K562 (cell line): ENCODE data around the gene PRM3. TPM values are rescaled to one million over a fixed set of nuclear protein-coding genes. Genes with fewer than 3 reads are reported as not detected.
A peak's percentile ranks its signal among the peaks of the same experiment; 100 is the strongest.

Experiments used
- ATAC-seq: fragments of 200-7000 bp; cut with Tn5 transposase; 3 replicates; pipeline ENCODE4 v1.9.1; 2020; ENCODE audit warnings: moderate library complexity
- BruUV-seq: library from RNA; stranded (reverse); fragments of 400-500 nt; replicated peaks from 2 replicates; lab custom pipeline; 2021; lab: Mats Ljungman, UMichigan
- CTCF ChIA-PET: fragments of 300-600 bp; formaldehyde crosslinking; extraction: SDS; loops from one replicate; lab custom pipeline; 2021; ENCODE audit warnings: low intra/inter-chr PET ratio; lab: Yijun Ruan, JAX
- POLR2A ChIA-PET: fragments of 300-600, 350-650 bp; sonication (Branson Sonifier 250); formaldehyde crosslinking; extraction: SDS; loops from one replicate; lab custom pipeline; 2021; ENCODE audit warnings: antibody characterized with exemption, inconsistent platforms; lab: Yijun Ruan, JAX
- DNase-seq, 4 experiments: peaks; one replicate each; pipeline versions ENCODE4 v3.0.0 to v3.0.0-alpha.2; 2011 to 2018; ENCODE audit warnings: low spot score in 3 of 4, mixed read lengths in 3 of 4; ENCODE audit errors: extremely low read depth in 1 of 4
- FAIRE-seq: peaks from 2 replicates; lab custom pipeline; 2011; peaks lifted over from hg19 to GRCh38; lab: Jason Lieb, UNC
- H2AFZ ChIP-seq: 2 replicates; pipeline ENCODE4 v1.6.0; 2011; ENCODE audit warnings: low read depth, low read length, control low read depth, inconsistent platforms
- H3K27ac ChIP-seq: fragments of 200-600 bp; 3 replicates; pipeline ENCODE4 v1.8.0; 2011; ENCODE audit warnings: low read depth, mild to moderate bottlenecking, control low read depth, inconsistent platforms, low read length, moderate library complexity, mixed read lengths; ENCODE audit errors: extremely low read depth
- H3K27me3 ChIP-seq, 2 experiments: fragments of 300-600 bp in 1 of 2; 2 replicates in 1 of 2; 3 replicates in 1 of 2; pipeline versions ENCODE4 v1.6.0 to v1.8.0; 2011; ENCODE audit warnings: inconsistent platforms in 2 of 2, low read length in 2 of 2, mild to moderate bottlenecking in 1 of 2, mixed read lengths in 1 of 2, moderate library complexity in 1 of 2; ENCODE audit not compliant: control insufficient read depth in 2 of 2, insufficient read depth in 2 of 2
- H3K36me3 ChIP-seq: fragments of 300-600 bp; 3 replicates; pipeline ENCODE4 v1.8.0; 2011; ENCODE audit warnings: mild to moderate bottlenecking, low read length, inconsistent platforms; ENCODE audit not compliant: control insufficient read depth, insufficient read depth
- H3K4me1 ChIP-seq, 2 experiments: fragments of 200-600 bp in 1 of 2; replicated peaks in 1 of 2; 2 replicates in 1 of 2; 3 replicates in 1 of 2; pipeline versions ENCODE4 v1.5.1 to v1.8.0; 2011; ENCODE audit warnings: inconsistent platforms in 2 of 2, low read length in 2 of 2, mild to moderate bottlenecking in 1 of 2, mixed read lengths in 1 of 2, moderate library complexity in 1 of 2; ENCODE audit not compliant: control insufficient read depth in 2 of 2, insufficient read depth in 2 of 2
- H3K4me2 ChIP-seq: 2 replicates; pipeline ENCODE4 v1.6.1; 2011; ENCODE audit warnings: low read length, control low read depth, inconsistent platforms, mixed read lengths; ENCODE audit not compliant: insufficient read depth
- H3K4me3 ChIP-seq: fragments of 200-600 bp; sonication (generic), shearing (Covaris generic); 2 replicates; pipeline ENCODE4 v1.5.1; 2016; ENCODE audit warnings: control low read depth, inconsistent platforms
- H3K79me2 ChIP-seq: fragments of 200-600 bp; 3 replicates; pipeline ENCODE4 v1.8.0; 2011; ENCODE audit warnings: low read length, inconsistent platforms; ENCODE audit not compliant: control insufficient read depth, insufficient read depth
- H3K9ac ChIP-seq, 2 experiments: 2 replicates each; pipeline versions ENCODE4 v1.6.0 to v1.6.1; 2011; ENCODE audit warnings: low read depth in 2 of 2, low read length in 2 of 2, control low read depth in 1 of 2, inconsistent platforms in 1 of 2, mild to moderate bottlenecking in 1 of 2, mixed read lengths in 1 of 2; ENCODE audit not compliant: insufficient read depth in 1 of 2
- H3K9me1 ChIP-seq: one replicate; pipeline ENCODE4 v1.6.0; 2011; ENCODE audit warnings: inconsistent platforms, mild to moderate bottlenecking, low read length, moderate library complexity; ENCODE audit not compliant: control insufficient read depth, insufficient read depth
- H3K9me3 ChIP-seq: replicated peaks from 2 replicates; pipeline ENCODE4 v1.5.1; 2011; ENCODE audit warnings: low read depth, low read length, inconsistent platforms; ENCODE audit not compliant: control insufficient read depth, insufficient read depth
- H4K20me1 ChIP-seq: replicated peaks from 2 replicates; pipeline ENCODE4 v1.6.1; 2011; ENCODE audit warnings: low read length, inconsistent platforms, mixed read lengths; ENCODE audit not compliant: control insufficient read depth, insufficient read depth
- ARNT ChIP-seq, 2 experiments: fragments of 450-650 bp; IDR thresholded peaks; 2 replicates each; pipeline ENCODE4 v1.6.1; 2016; ENCODE audit warnings: mild to moderate bottlenecking in 1 of 2
- CEBPB ChIP-seq: fragments of 450-650 bp; IDR thresholded peaks from 2 replicates; pipeline ENCODE4 v1.6.1; 2016; ENCODE audit warnings: missing genetic modification characterization, missing compliant biosample characterization
- CEBPG ChIP-seq, 3 experiments: fragments of 200-800 bp in 1 of 3; sonication (Bioruptor generic) in 1 of 3; sonication (generic) in 1 of 3; formaldehyde crosslinking in 1 of 3; IDR thresholded peaks in 2 of 3; conservative IDR thresholded peaks in 1 of 3; 2 replicates each; pipeline versions ENCODE4 v1.6.1 to v1.8.0; 2016 to 2022; ENCODE audit warnings: missing compliant biosample characterization in 2 of 3, missing genetic modification characterization in 2 of 3, mild to moderate bottlenecking in 1 of 3, missing genetic modification reagents in 1 of 3
- ELF4 ChIP-seq: fragments of 450-650 bp; formaldehyde crosslinking; IDR thresholded peaks from 2 replicates; pipeline ENCODE4 v1.4.0; 2022; ENCODE audit warnings: missing genetic modification characterization
- RBM25 ChIP-seq: fragments of 200-400 bp; formaldehyde crosslinking; IDR thresholded peaks from 2 replicates; pipeline ENCODE4 v1.6.1; 2018; ENCODE audit warnings: low read length, low read depth, moderate library complexity; ENCODE audit not compliant: severe bottlenecking
- ZNF146 ChIP-seq: IDR thresholded peaks from one replicate; pipeline ENCODE4 v1.6.1; 2018; ENCODE audit warnings: missing compliant biosample characterization; ENCODE audit not compliant: unreplicated experiment
- WGBS: fragments of 100-300 bp; shearing (Covaris generic); methylation state at CpG from one replicate; pipeline ENCODE4 v1.1.6; 2016; ENCODE audit warnings: low coverage, mixed read lengths; ENCODE audit not compliant: insufficient coverage; ENCODE audit errors: missing lambda C conversion rate; 5-methylcytosine and 5-hydroxymethylcytosine counted together
- in situ Hi-C: fragments of 300-500 bp; cut with MboI; formaldehyde crosslinking; loops from 4 replicates; pipeline ENCODE4 v1.15.0; 2018; ENCODE audit warnings: inconsistent platforms, mixed read lengths
- intact Hi-C: fragments of 100-400 bp; cut with micrococcal nuclease; formaldehyde crosslinking; loops from 2 replicates; pipeline ENCODE4 v1.14.2; 2022
- polyA plus RNA-seq, 8 experiments: library from polyadenylated mRNA; depleted of rRNA in 4 of 8; stranded (reverse) in 5 of 8; unstranded in 3 of 8; fragments of >200 nt; fragmentation: Nextera tagmentation in 2 of 8; fragmentation: Illumina TruSeq in 1 of 8; extraction: Ambion mirVana in 2 of 8; extraction: Trizol in 1 of 8; gene quantifications; 2 replicates each; pipeline versions ENCODE4 v1.2.1 to v1.2.3, GENCODE V29; 2011 to 2014; ENCODE audit warnings: inconsistent platforms in 1 of 8, missing spikeins in 1 of 8
- total RNA-seq, 7 experiments: library from RNA; depleted of rRNA in 6 of 7; stranded (reverse); fragments of >200 nt in 6 of 7; fragmentation: Illumina TruSeq in 2 of 7; extraction: Trizol in 2 of 7; gene quantifications; 2 replicates each; pipeline versions ENCODE4 v1.2.1 to v1.2.3, GENCODE V29; 2011 to 2021; ENCODE audit warnings: low replicate concordance in 1 of 7
- TF ChIP-seq, protein P1 (sequence below), 2 experiments: fragments of 450-650 bp; IDR thresholded peaks; 2 replicates each; pipeline ENCODE4 v1.6.1; 2018; ENCODE audit warnings: mild to moderate bottlenecking in 2 of 2, low read depth in 1 of 2; ENCODE audit not compliant: partially characterized antibody in 2 of 2

The PRM3 gene
- total and polyA plus RNA-seq, 9 of the 15 experiments (the other 6 are each of a cell fraction or from before 2014, with no cell fraction given), result not detected

DNA sequence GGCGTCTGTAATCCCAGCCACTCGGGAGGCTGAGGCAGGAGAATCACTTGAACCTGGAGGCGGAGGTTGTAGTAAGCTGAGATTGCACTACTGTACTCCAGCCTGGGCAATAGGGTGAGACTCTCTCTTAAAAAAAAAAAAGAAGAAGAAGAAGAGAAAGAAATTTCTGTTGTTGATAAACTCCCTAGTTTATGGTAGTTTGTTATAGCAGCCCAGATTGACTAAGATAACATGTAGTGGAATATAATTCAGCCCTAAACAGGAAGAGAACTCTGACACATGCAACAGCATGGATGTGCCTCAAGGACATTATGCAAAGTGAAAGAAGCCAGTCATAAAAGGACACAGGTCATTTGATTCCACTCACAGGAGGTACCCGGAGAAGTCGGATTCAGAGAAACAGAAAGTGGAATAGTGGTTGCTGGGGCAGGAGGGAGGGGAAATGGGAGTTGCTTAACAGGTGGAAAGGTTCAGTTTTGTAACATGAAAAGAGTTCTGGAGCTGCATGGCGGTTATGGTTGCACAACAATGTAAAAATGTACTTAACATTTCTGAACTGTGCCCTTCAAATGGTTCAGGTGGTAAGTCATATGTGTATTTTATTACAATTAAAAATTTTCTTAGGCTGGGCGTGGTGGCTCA is 33.7 kb upstream of the PRM3 start:
- FAIRE-seq, result no peak
- H3K4me1 ChIP-seq, result peaks cover 3 to 15% of the 10 kb centered on the region in 2 experiments; a peak in 3 of 5 replicates
- BruUV-seq, result no TSS peak

More for the DNA sequence above, 33.7 kb upstream of the PRM3 start:
- no peaks in the 10 kb centered on the region for H3K9me3 ChIP-seq
- no peak overlapping the region for H3K4me2 ChIP-seq
- no peak overlapping the region for H3K4me3 ChIP-seq
- H3K79me2 ChIP-seq, result no peaks in the 10 kb centered on the region
- intact Hi-C loops (no loop called here), in situ Hi-C loops (no loop called here)
- no peaks in the 10 kb centered on the region for H4K20me1 ChIP-seq
- H3K27ac ChIP-seq, result no peak overlapping the region
- H3K36me3 ChIP-seq, result no peaks in the 10 kb centered on the region
- no peak overlapping the region for H2AFZ ChIP-seq
- no peaks in the 10 kb centered on the region for H3K9me1 ChIP-seq
- DNase-seq (no peak), ATAC-seq (no peak)
- POLR2A ChIA-PET, result no interaction called here
- CTCF ChIA-PET, result no interaction called here
- 7% methylated on average over 6 of the region's 7 CpGs for WGBS
- H3K9ac ChIP-seq, result no peak overlapping the region
- H3K27me3 ChIP-seq, result peaks cover 0 to 6% of the 10 kb centered on the region in 2 experiments; a peak in 2 of 5 replicates
- TF ChIP-seq ELF4, result no peak
- TF ChIP-seq ARNT (IDR thresholded peaks at IDR 0.05), result no peak
- peak; percentile 62 for TF ChIP-seq CEBPB
- no peak for TF ChIP-seq RBM25
- peak; percentile 79 for TF ChIP-seq ZNF146 (CRISPR knock-in tag)
- TF ChIP-seq CEBPG (CRISPR knock-in tag; IDR thresholded peaks at IDR 0.05), result no peak
- TF ChIP-seq CEBPG (tag; conservative IDR thresholded peaks at IDR 0.05 in 1 of 2, IDR thresholded peaks at IDR 0.05 in 1 of 2), result peak; percentile 37 to 61; a peak in 2 of 4 replicates
- TF ChIP-seq, protein P1, sequence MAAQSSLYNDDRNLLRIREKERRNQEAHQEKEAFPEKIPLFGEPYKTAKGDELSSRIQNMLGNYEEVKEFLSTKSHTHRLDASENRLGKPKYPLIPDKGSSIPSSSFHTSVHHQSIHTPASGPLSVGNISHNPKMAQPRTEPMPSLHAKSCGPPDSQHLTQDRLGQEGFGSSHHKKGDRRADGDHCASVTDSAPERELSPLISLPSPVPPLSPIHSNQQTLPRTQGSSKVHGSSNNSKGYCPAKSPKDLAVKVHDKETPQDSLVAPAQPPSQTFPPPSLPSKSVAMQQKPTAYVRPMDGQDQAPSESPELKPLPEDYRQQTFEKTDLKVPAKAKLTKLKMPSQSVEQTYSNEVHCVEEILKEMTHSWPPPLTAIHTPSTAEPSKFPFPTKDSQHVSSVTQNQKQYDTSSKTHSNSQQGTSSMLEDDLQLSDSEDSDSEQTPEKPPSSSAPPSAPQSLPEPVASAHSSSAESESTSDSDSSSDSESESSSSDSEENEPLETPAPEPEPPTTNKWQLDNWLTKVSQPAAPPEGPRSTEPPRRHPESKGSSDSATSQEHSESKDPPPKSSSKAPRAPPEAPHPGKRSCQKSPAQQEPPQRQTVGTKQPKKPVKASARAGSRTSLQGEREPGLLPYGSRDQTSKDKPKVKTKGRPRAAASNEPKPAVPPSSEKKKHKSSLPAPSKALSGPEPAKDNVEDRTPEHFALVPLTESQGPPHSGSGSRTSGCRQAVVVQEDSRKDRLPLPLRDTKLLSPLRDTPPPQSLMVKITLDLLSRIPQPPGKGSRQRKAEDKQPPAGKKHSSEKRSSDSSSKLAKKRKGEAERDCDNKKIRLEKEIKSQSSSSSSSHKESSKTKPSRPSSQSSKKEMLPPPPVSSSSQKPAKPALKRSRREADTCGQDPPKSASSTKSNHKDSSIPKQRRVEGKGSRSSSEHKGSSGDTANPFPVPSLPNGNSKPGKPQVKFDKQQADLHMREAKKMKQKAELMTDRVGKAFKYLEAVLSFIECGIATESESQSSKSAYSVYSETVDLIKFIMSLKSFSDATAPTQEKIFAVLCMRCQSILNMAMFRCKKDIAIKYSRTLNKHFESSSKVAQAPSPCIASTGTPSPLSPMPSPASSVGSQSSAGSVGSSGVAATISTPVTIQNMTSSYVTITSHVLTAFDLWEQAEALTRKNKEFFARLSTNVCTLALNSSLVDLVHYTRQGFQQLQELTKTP (IDR thresholded peaks at IDR 0.05; ENCODE audit: low read depth in 1 of 2, partially characterized antibody in 2 of 2), result no peak
